IMR-90 (cell line): Measurements from ENCODE around the gene IL21R. TPM values are rescaled to one million over a fixed set of nuclear protein-coding genes. Genes with fewer than 3 reads are reported as not detected.

Experiments used
- ATAC-seq: fragments of 200-7000 bp; cut with Tn5 transposase; 2 replicates; pipeline ENCODE4 v1.9.1; 2020; ENCODE audit warnings: low read depth, mild to moderate bottlenecking, moderate library complexity
- BruUV-seq: library from RNA; stranded (reverse); fragments of 400-500 nt; replicated peaks from 2 replicates; lab custom pipeline; 2021; lab: Mats Ljungman, UMichigan
- CTCF ChIA-PET: fragments of 300-600 bp; formaldehyde crosslinking; extraction: SDS; loops from one replicate; lab custom pipeline; 2021; ENCODE audit warnings: antibody characterized with exemption; lab: Yijun Ruan, JAX
- POLR2A ChIA-PET: fragments of 300-600 bp; sonication (Branson Sonifier 250); formaldehyde crosslinking; loops from one replicate; lab custom pipeline; 2022; ENCODE audit warnings: antibody characterized with exemption; ENCODE audit not compliant: unreplicated experiment; lab: Charles Lee
- DNase-seq: peaks from one replicate; pipeline ENCODE4 v3.0.0; 2013
- H2AFZ ChIP-seq: replicated peaks from 2 replicates; pipeline ENCODE3; 2013; ENCODE audit warnings: low read length, mild to moderate bottlenecking; ENCODE audit not compliant: poor library complexity
- H2AK5ac ChIP-seq: 2 replicates; pipeline ENCODE4 v1.6.1; 2013; ENCODE audit warnings: low read depth, low read length, inconsistent platforms
- H2AK9ac ChIP-seq: replicated peaks from 2 replicates; pipeline ENCODE3; 2013; ENCODE audit warnings: mild to moderate bottlenecking, low read depth, low read length, moderate library complexity; ENCODE audit not compliant: poor library complexity
- H2BK120ac ChIP-seq: 2 replicates; pipeline ENCODE4 v1.6.1; 2013; ENCODE audit warnings: low read depth, low read length, inconsistent platforms
- H2BK15ac ChIP-seq: 3 replicates; pipeline ENCODE4 v1.6.1; 2013; ENCODE audit warnings: low read depth, low read length, inconsistent platforms
- H2BK20ac ChIP-seq: 2 replicates; pipeline ENCODE4 v1.6.1; 2013; ENCODE audit warnings: low read depth, mild to moderate bottlenecking, inconsistent platforms, low read length, moderate library complexity
- H2BK5ac ChIP-seq: 2 replicates; pipeline ENCODE4 v1.6.1; 2013; ENCODE audit warnings: mild to moderate bottlenecking, low read depth, low read length, inconsistent platforms; ENCODE audit not compliant: poor library complexity, severe bottlenecking
- H3K14ac ChIP-seq: replicated peaks from 2 replicates; pipeline ENCODE4 v1.6.1; 2013; ENCODE audit warnings: low read depth, low read length, inconsistent platforms
- H3K18ac ChIP-seq: 2 replicates; pipeline ENCODE4 v1.6.1; 2013; ENCODE audit warnings: low read depth, low read length, control low read depth
- H3K23ac ChIP-seq: 2 replicates; pipeline ENCODE4 v1.6.1; 2013; ENCODE audit warnings: low read depth, low read length, inconsistent platforms
- H3K27ac ChIP-seq: 2 replicates; pipeline ENCODE4 v1.5.1; 2013; ENCODE audit warnings: mild to moderate bottlenecking, control low read depth, low read length; ENCODE audit not compliant: insufficient read depth
- H3K27me3 ChIP-seq: 2 replicates; pipeline ENCODE4 v1.6.1; 2013; ENCODE audit warnings: low read length; ENCODE audit not compliant: control insufficient read depth, insufficient read depth
- H3K36me3 ChIP-seq: 2 replicates; pipeline ENCODE4 v1.6.1; 2013; ENCODE audit warnings: low read length, mixed read lengths; ENCODE audit not compliant: control insufficient read depth, insufficient read depth
- H3K4ac ChIP-seq: 2 replicates; pipeline ENCODE4 v1.6.1; 2013; ENCODE audit warnings: low read depth, low read length, inconsistent platforms
- H3K4me1 ChIP-seq: 2 replicates; pipeline ENCODE4 v1.6.1; 2013; ENCODE audit warnings: low read length, mixed read lengths; ENCODE audit not compliant: control insufficient read depth, insufficient read depth
- H3K4me2 ChIP-seq: 2 replicates; pipeline ENCODE4 v1.6.1; 2013; ENCODE audit warnings: low read depth, mild to moderate bottlenecking, control low read depth, low read length, moderate library complexity
- H3K4me3 ChIP-seq: 2 replicates; pipeline ENCODE4 v1.5.1; 2013; ENCODE audit warnings: low read depth, mild to moderate bottlenecking, control low read depth, low read length, moderate library complexity; ENCODE audit not compliant: insufficient read depth
- H3K56ac ChIP-seq: 2 replicates; pipeline ENCODE4 v1.6.1; 2013; ENCODE audit warnings: low read length, inconsistent platforms; ENCODE audit not compliant: insufficient read depth; ENCODE audit errors: extremely low read depth
- H3K79me1 ChIP-seq, 2 experiments: 2 replicates each; pipeline ENCODE4 v1.6.1; 2013; ENCODE audit warnings: low read length in 2 of 2, inconsistent platforms in 1 of 2, low read depth in 1 of 2
- H3K9ac ChIP-seq: 2 replicates; pipeline ENCODE4 v1.6.1; 2013; ENCODE audit warnings: low read depth, low read length, control low read depth
- H3K9me1 ChIP-seq: 2 replicates; pipeline ENCODE4 v1.6.1; 2013; ENCODE audit warnings: low read length, inconsistent platforms; ENCODE audit not compliant: insufficient read depth
- H3K9me3 ChIP-seq: 2 replicates; pipeline ENCODE4 v1.6.1; 2013; ENCODE audit warnings: low read length; ENCODE audit not compliant: control insufficient read depth, insufficient read depth
- H4K20me1 ChIP-seq: 2 replicates; pipeline ENCODE4 v1.6.1; 2013; ENCODE audit warnings: low read length, inconsistent platforms; ENCODE audit not compliant: insufficient read depth
- H4K5ac ChIP-seq: 2 replicates; pipeline ENCODE4 v1.6.1; 2013; ENCODE audit warnings: mild to moderate bottlenecking, low read depth, low read length, control low read depth
- H4K8ac ChIP-seq, 2 experiments: 2 replicates each; pipeline ENCODE4 v1.6.1; 2013; ENCODE audit warnings: low read depth in 2 of 2, low read length in 2 of 2, control low read depth in 1 of 2, inconsistent platforms in 1 of 2
- H4K91ac ChIP-seq: 2 replicates; pipeline ENCODE4 v1.6.1; 2013; ENCODE audit warnings: low read depth, low read length, inconsistent platforms; ENCODE audit not compliant: insufficient read depth
- NFE2L2 ChIP-seq: fragments of 150-350 bp; IDR thresholded peaks from 2 replicates; pipeline ENCODE4 v1.6.1; 2016; ENCODE audit warnings: low read depth, mild to moderate bottlenecking, low read length
- WGBS, 2 experiments: methylation state at CpG; one replicate each; pipeline versions ENCODE4 v1.1.5 to v1.1.7; 2013; ENCODE audit warnings: missing lambda C conversion rate in 2 of 2; ENCODE audit not compliant: insufficient read length in 1 of 2; ENCODE audit errors: extremely low coverage in 2 of 2; 5-methylcytosine and 5-hydroxymethylcytosine counted together
- dilution Hi-C: fragments of 300-500 bp; cut with HindIII; formaldehyde crosslinking; loops from one replicate; pipeline ENCODE4 v1.14.3; 2018; ENCODE audit warnings: low sequenced_read_pairs; ENCODE audit not compliant: unreplicated experiment
- in situ Hi-C: fragments of 300-500 bp; cut with MboI; formaldehyde crosslinking; loops from 3 replicates; pipeline ENCODE4 v1.14.3; 2019; ENCODE audit warnings: low sequenced_read_pairs, inconsistent platforms, mixed read lengths
- intact Hi-C: fragments of 100-400 bp; cut with micrococcal nuclease; formaldehyde crosslinking; loops from 2 replicates; pipeline ENCODE4 v1.10.0; 2022
- polyA plus RNA-seq, 3 experiments: library from polyadenylated mRNA; depleted of rRNA; stranded (reverse); fragments of >200 nt; gene quantifications; 2 replicates each; pipeline ENCODE4 v1.2.3, GENCODE V29; 2012; ENCODE audit warnings: low replicate concordance in 1 of 3
- total RNA-seq: library from RNA; depleted of rRNA; stranded (reverse); fragments of >200 nt; gene quantifications from 2 replicates; pipeline ENCODE4 v1.2.3, GENCODE V29; 2012

IL21R gene
- total and polyA plus RNA-seq, 2 of the 4 experiments (the other 2 are of a cell fraction) = 0.72 to 0.97 TPM

- no peak overlapping the region for H2AK9ac ChIP-seq
- H3K79me1 ChIP-seq = peaks cover 0 to 8% of the 10 kb centered on the region in 2 experiments; a peak in 3 of 4 replicates
- no peak overlapping the region for H3K4me3 ChIP-seq
- H2BK15ac ChIP-seq = 0 out of 3 replicates have a peak overlapping the region, but pooled peaks have one; percentile 4
- peak overlapping the region; percentile 7; the same call in 1 of the 2 replicates for H2BK120ac ChIP-seq
- dilution Hi-C loops (no loop called here), in situ Hi-C loops (no loop called here), intact Hi-C loops (loop anchor here (5.0 kb wide), 1 partner anchor 252 kb away; no protein-coding TSS in a partner anchor)
- H2AFZ ChIP-seq = no peak overlapping the region
- H4K20me1 ChIP-seq = no peaks in the 10 kb centered on the region
- H3K4me1 ChIP-seq = peaks cover 9% of the 10 kb centered on the region
- H3K4me2 ChIP-seq = no peak overlapping the region
- WGBS, 2 experiments = 79% methylated on average over 5 of the region's 6 CpGs; no CpG with 5 or more reads in 1 of the 2 experiments
- H3K9ac ChIP-seq = no peak overlapping the region
- no peak overlapping the region for H3K23ac ChIP-seq
- no peaks in the 10 kb centered on the region for H3K9me3 ChIP-seq
- no peak overlapping the region for H3K4ac ChIP-seq
- DNase-seq = no peak
- CTCF ChIA-PET = interaction anchor here (1.5 kb wide), 1 partner anchor 142 kb away, joined by 5 read pairs; no protein-coding TSS in a partner anchor
- H3K9me1 ChIP-seq = peaks cover 9% of the 10 kb centered on the region; the same call in 1 of the 2 replicates
- H3K18ac ChIP-seq = no peak overlapping the region
- no peaks in the 10 kb centered on the region for H3K27me3 ChIP-seq
- peak overlapping the region; percentile 25; the same call in 1 of the 2 replicates for H3K27ac ChIP-seq
- POLR2A ChIA-PET = interaction anchor here (0.6 kb wide), 1 partner anchor 129 kb away, joined by 3 read pairs; no protein-coding TSS in a partner anchor
- no TSS peak for BruUV-seq
- H3K14ac ChIP-seq = no peak overlapping the region; the same call in none of the 2 replicates
- H4K5ac ChIP-seq = no peak overlapping the region
- H4K91ac ChIP-seq = peak overlapping the region; percentile 31
- TF ChIP-seq NFE2L2 = no peak
- H2BK20ac ChIP-seq = peak overlapping the region; percentile 3; the same call in 1 of the 2 replicates
- 0 out of 4 replicates have a peak overlapping the region, but pooled peaks of 1 of the 2 experiments have one; percentile 25 for H4K8ac ChIP-seq
- no peak overlapping the region for H3K56ac ChIP-seq
- no peak for ATAC-seq
- H3K36me3 ChIP-seq = peaks cover 40% of the 10 kb centered on the region
- H2AK5ac ChIP-seq = peak overlapping the region; percentile 66; the same call in 1 of the 2 replicates
- peak overlapping the region; percentile 31 for H2BK5ac ChIP-seq
These were observed 37.4 kb upstream of the IL21R start for GRCh38 chr16:27364493-27365141.
